Endothelial cell of umbilical vein (primary cell): ENCODE measurements around the gene NHERF2.

Experiments used
- EZH2 ChIP-seq: IDR thresholded peaks from 2 replicates; pipeline ENCODE4 v1.6.1; 2012; ENCODE audit warnings: borderline replicate concordance, low read depth, mild to moderate bottlenecking, moderate library complexity, low read length, inconsistent platforms; ENCODE audit not compliant: severe bottlenecking
- POLR2AphosphoS5 ChIP-seq: IDR thresholded peaks from 2 replicates; pipeline ENCODE4 v1.6.1; 2012; ENCODE audit warnings: low read depth, mild to moderate bottlenecking, control low read depth, low read length, moderate library complexity; ENCODE audit not compliant: insufficient read depth
- TF ChIP-seq, protein P1 (sequence below), 2 donors: IDR thresholded peaks; 1 replicate in 1 of 2; 2 replicates in 1 of 2; pipeline ENCODE4 v1.5.1; 2011; ENCODE audit warnings: low read length in 2 of 2, mild to moderate bottlenecking in 2 of 2, moderate library complexity in 2 of 2, control low read depth in 1 of 2, inconsistent platforms in 1 of 2, low read depth in 1 of 2; ENCODE audit not compliant: insufficient read depth in 1 of 2; ENCODE audit errors: extremely low read depth in 1 of 2
- TF ChIP-seq, protein P2 (sequence below): IDR thresholded peaks from 2 replicates; pipeline ENCODE4 v1.6.1; 2011; ENCODE audit not compliant: insufficient read depth, insufficient read length

DNA sequence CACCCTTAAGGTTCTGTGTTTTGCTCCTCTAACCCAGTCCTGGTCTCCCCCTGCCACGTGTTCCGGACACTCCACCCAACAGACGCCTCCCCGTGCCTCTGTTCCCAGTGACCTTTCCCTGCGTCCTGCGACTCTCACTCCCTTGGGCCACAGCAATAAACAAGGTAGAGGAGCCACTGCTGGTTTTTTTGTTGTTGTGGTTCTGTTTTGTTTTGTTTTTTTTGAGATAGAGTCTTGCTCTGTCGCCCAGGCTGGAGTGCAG, 10.8 kb upstream of the NHERF2 start:
- TF ChIP-seq, protein P1, sequence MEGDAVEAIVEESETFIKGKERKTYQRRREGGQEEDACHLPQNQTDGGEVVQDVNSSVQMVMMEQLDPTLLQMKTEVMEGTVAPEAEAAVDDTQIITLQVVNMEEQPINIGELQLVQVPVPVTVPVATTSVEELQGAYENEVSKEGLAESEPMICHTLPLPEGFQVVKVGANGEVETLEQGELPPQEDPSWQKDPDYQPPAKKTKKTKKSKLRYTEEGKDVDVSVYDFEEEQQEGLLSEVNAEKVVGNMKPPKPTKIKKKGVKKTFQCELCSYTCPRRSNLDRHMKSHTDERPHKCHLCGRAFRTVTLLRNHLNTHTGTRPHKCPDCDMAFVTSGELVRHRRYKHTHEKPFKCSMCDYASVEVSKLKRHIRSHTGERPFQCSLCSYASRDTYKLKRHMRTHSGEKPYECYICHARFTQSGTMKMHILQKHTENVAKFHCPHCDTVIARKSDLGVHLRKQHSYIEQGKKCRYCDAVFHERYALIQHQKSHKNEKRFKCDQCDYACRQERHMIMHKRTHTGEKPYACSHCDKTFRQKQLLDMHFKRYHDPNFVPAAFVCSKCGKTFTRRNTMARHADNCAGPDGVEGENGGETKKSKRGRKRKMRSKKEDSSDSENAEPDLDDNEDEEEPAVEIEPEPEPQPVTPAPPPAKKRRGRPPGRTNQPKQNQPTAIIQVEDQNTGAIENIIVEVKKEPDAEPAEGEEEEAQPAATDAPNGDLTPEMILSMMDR (IDR thresholded peaks at IDR 0.05; ENCODE audit: extremely low read depth in 1 of 2, insufficient read depth in 1 of 2, low read depth in 1 of 2, low read length in 2 of 2): no peak
- TF ChIP-seq POLR2AphosphoS5 (no peak), EZH2 (no peak)
- TF ChIP-seq, protein P2, sequence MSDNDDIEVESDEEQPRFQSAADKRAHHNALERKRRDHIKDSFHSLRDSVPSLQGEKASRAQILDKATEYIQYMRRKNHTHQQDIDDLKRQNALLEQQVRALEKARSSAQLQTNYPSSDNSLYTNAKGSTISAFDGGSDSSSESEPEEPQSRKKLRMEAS: no peak
